Body of pancreas (tissue), 4 donors: ENCODE results near the gene KCP.

Experiments
- POLR2A ChIP-seq, 3 donors: fragments of 450-650 bp; IDR thresholded peaks; one replicate each; pipeline ENCODE4 v1.6.1; 2016; ENCODE audit warnings: antibody characterized with exemption in 3 of 3, mild to moderate bottlenecking in 2 of 3
- TF ChIP-seq, protein P1 (sequence below), 7 experiments: fragments of 450-650 bp in 4 of 7; fragments of 200-600 bp in 3 of 7; sonication (generic) in 3 of 7; IDR thresholded peaks; one replicate each; pipeline ENCODE4 v1.5.1; 2016 to 2019; ENCODE audit warnings: antibody characterized with exemption in 7 of 7

GRCh38 chr7:128878226-128879105 is 32.0 kb downstream of the KCP start:
- TF ChIP-seq, protein P1, sequence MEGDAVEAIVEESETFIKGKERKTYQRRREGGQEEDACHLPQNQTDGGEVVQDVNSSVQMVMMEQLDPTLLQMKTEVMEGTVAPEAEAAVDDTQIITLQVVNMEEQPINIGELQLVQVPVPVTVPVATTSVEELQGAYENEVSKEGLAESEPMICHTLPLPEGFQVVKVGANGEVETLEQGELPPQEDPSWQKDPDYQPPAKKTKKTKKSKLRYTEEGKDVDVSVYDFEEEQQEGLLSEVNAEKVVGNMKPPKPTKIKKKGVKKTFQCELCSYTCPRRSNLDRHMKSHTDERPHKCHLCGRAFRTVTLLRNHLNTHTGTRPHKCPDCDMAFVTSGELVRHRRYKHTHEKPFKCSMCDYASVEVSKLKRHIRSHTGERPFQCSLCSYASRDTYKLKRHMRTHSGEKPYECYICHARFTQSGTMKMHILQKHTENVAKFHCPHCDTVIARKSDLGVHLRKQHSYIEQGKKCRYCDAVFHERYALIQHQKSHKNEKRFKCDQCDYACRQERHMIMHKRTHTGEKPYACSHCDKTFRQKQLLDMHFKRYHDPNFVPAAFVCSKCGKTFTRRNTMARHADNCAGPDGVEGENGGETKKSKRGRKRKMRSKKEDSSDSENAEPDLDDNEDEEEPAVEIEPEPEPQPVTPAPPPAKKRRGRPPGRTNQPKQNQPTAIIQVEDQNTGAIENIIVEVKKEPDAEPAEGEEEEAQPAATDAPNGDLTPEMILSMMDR (IDR thresholded peaks at IDR 0.05) = no peak
- TF ChIP-seq POLR2A (IDR thresholded peaks at IDR 0.05) = no peak
